GM19395 (cell line): ENCODE results near the gene TNFRSF4.

Experiments
- ATAC-seq: cut with Tn5 transposase; IDR thresholded peaks from one replicate; pipeline ENCODE4 v1.9.1; 2021; ENCODE audit warnings: mild to moderate bottlenecking, moderate library complexity; ENCODE audit not compliant: unreplicated experiment

Gene TNFRSF4

DNA sequence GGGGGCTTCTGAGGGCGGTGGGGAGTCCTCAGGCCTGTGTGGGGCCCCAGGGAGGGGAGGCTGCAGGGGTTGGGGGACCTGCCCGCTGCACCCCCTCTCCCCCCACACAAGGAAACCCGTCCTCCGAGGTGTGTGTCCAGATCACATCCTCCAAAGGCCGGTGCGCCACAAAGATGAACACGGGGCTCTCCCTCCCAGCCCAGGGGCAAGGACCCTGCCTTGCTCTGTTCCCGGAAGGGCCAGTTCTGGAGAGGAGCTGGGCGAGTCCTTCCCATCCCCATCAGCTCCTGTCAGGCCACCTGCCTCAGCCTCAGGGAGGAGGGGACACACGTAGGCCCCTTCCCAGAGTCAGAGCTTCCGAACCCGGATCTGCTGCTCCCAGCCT lies 42.8 kb downstream of the TNFRSF4 start:
- no peak for ATAC-seq

DNA sequence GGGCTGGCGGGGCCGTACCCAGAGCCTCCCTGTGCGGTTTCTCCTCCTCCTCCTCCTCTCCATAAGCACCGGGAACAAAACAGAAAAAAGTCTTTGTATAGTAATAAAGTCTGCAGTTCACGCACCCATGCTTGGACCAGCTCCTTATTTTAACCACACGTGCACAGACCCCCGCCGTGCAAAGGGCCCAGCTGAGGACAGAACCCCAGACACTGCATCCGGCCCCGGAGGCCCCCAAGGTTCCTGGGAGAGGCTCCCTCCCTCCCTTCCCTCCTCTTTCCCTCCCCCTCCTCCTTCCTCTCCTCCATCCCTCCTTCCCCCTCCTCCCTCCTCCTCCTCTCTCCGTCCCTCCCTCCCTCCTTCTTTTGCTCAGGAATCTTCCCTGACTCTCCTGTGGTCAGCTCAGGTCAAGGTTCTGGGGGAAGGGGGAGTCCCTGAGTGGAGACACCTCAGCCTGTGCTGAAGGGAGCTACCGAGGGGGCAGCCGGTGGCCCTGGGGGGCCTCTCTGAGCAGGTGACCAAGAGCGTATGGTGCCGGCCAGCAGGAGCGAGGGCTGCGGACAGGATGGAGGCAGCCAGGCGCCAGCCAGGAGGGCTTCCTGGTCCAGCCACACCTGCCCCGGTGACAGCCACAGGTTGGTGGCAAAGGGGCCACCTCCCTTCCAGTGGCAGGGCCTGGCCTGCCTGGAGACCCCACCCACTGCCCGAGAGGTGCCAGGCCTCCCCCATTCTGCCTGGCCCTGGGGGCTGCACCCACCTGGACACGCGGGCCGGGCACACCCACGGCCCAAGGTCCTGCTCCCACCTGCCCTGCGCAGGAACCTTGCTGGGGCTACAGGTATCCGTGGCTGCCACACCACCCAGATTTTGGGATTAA lies 43.5 kb downstream of the TNFRSF4 start:
- ATAC-seq, result no peak

DNA sequence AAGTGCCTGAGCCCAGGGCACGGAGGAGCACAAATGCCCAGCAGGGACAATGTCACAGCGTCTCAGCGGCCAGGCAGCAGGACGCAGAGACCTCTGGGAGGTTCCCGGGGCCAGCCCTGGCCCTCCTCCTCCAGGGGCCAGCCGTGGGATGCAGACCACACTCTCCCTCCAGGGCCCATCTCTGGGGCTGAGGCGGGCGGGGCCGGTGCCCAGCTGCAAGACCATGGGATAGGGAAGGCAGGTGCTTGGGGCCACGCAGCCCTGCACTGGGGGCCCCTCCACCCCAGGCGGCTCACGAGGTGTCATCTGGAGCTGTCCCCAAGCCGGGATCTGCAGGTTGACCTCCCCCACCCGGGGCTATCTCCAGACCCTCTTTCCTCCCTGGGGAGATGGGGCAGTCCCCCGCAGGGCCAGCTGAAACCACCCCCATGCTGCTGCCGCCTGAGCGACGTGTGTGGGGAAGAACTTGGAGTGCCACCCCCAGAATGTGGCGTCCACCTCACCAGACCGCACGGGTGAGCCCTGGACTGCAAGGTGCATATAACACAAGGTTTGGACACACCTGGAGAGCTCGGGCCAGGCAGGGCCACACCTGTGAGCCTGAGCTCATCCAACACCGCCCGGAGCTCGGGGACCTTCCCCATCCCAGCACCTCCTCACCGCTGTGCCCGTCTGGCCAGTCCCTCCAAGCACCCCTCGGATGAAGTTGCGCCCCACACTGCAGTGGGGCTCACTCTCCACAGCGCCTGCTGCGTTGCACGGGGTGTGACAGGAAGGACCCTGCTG lies 44.3 kb downstream of the TNFRSF4 start:
- ATAC-seq, result no peak

DNA sequence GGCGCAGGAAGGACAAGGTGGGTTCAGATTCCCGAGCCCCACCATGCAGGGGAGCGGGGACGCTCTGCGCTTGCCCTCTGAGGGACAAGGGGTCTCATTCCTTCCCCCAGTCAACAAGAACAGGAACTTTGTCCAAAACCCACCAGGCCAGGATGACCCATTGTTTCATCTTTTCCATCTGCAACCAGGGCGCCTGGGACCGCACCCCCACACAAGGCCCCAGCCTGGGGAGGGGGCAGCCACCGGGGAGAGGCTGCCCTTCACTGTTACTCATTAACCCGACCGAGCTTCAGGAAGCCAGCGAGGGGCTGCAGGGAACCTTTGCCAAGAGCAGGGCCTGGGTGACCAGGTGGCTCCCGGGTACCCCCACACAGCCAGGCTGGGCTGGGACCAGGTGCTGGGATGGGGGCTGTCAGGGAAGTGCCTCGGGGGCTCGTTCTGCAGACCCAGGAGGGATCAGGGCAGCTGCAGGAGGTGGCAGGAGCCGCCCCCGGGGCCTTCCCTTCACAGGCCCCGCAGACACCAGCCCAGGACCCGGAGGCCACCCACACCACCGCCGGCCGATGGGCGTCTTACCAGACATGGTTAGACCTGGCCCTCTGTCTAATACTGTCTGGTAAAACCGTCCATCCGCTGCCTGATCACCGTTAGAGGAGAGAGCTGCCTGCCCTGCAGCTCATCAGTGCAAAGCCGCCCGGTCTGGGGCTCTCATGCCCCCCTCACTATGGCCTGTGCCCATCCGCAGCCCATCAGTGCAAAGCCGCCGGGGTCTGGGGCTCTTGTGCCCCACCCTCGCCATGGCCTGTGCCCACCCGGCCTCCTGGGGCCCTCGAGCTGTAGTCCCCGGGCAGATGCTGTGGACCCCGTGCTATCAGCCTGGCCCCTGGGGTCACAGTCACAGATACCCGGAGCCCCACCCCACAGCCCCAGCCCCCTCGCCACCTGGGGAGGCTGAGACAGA lies 45.2 kb downstream of the TNFRSF4 start:
- no peak for ATAC-seq

DNA sequence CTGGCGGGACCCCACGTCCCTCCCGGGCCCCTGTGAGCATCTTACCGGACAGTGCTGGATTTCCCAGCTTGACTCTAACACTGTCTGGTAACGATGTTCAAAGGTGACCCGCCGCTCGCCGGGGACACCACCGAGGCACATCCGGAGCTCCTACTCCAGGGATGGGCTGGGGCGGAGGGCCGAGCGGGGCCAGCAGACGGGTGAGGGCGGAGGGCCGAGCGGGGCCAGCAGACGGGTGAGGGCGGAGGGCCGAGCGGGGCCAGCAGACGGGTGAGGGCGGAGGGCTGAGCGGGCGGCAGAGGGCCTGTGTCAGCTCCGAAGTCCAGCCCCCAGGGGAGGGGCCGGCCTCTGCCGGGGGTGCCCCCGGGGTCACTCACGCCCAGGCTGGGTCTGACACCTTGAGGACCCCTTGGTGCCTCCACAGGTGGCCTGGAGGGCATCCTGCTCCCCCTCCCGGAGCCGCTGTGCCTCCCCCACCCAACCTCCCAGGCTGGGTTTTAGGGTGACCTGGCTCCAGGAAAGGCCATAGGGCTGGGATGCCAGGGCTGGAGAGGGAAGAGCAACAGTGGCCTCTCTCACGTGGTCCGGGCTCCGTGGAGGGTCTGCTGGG lies 46.0 kb downstream of the TNFRSF4 start:
- no peak for ATAC-seq

DNA sequence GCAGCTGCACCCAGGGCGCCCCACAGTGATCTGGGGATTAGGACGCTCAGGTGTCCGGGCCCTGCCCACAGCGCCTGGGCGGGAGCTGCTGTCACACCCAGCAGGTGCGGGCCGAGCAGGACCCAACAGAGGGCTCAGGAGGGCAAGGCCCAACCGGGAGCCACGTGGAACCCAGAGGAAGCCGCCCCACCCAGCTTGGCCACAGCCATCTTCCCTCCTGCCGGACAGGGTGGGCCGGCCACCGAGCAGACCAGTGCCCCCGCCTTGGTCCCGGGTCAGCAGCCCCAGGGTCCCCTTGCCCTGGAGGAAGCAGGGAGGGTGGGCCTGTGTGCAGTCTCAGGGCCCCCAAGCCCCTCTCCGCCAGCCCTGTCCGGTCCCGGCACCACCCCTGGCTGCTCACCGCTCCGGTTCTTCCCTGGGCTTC lies 46.5 kb downstream of the TNFRSF4 start:
- ATAC-seq, result no peak

DNA sequence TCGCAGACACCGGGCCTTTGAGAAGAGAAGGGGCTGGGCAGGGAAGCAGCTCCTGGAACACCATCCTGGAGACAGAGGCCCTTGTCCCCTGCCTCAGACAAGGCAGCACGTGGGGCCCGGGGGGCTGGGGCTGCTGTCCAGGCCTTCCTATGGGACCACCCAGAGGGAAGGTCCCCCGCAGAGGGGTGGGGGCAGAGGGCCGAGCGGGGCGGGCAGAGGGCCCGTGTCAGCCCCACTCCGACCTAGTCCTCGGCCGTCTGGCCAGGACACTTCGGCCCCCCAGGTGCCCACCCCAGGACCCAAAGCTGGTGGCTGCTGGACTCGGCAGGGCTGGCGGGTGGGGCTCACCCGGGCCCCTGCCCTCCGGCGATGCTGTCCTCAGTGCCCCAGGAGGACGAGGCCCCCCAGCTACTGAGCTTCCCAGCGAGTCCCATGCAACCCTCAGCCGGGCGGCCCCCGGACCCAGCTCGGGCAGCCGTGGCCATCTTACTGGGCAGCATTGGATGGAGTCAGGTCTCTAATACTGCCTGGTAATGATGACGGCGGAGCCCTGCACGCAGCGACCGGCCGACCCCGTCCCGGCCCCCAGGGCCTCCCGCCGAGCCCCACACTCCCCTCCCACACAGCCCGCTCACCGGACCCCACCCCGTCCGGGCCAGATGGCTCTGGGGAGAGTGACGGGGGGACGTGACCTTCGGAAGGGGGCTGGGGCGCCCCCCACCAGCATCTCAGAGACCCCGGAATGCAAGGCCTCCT lies 47.1 kb downstream of the TNFRSF4 start:
- no peak for ATAC-seq

DNA sequence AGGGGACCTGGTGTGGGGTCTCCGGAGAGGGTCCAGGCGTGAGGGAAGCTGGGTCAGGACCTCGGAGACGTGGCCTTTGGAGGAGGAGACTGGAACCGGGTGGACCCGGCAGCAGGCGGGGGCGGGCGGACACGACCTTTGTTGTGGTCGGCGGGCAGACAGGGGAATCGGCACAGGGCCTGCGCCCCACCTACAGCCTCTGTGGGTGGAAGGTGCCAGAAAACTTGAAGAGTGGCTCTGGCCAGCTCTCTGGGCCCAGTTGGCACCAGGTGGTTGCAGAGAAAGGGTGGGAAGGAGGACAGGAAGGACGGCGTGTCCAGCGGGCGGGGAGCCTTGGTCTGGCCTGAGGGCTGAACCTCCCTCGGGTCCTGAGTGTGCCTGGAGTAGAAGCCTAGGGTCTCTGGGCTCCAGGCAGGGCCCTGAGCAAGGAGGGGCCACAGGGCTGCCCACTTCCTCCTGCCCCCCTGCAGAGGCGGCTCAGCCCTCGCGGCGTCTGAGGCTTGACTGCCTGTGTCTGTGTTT lies 48.0 kb downstream of the TNFRSF4 start:
- ATAC-seq, result no peak

DNA sequence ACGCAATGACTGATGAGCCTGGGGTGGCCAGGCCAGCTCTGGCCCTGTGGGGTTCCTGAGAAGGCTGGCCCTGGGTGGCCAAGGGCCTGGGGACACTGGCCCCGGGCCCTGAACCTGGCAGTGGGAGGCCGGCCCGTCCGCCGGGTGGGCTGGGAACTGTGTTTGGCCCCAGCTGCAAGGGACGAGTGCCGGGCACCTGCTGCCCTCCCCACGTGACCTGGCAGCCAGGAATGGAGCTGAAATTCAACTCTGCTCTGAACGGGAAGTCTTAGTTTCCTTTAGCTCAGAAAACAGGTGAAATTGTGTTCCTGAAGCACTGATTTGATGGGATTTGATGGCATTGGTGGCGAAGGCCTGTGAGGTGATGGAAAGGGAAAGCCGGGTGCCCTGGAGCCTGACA lies 48.5 kb downstream of the TNFRSF4 start:
- ATAC-seq, result no peak

DNA sequence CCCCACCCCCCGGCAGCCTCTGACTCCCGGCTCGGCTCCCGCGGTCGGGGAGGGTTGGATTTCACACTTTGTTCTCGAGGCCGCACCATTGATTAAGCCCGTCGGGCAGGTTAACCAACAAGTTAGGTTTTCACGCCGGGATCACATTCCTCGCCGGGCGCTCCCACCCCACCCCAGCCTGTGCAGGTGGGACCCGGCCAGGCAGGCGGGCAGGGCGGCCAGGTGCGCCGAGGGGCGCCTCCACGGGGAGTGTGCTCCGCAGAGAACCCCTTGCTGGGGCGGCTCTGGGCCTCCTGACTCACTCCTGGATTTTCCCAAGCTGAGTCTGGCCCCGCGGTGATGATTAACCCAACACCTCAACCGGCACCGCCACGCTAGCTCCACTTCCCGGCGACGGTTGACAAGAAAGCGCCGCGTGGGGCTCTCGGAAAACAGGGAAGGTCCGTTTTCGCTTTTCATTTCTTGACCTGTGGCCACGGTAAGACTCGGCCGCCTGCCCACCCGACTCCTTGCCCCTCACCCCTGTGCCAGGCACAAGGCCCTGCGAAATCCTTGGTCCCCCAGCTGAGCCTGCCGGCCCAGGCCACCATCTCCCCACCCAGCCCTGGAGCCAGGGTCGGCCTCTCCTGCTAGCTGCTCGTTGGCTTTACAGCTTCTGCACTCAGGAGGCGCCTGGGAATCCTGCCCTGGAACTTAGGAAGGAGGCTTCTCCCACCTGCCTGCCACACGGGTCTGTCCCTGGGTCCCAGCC lies 49.1 kb downstream of the TNFRSF4 start:
- no peak for ATAC-seq

DNA sequence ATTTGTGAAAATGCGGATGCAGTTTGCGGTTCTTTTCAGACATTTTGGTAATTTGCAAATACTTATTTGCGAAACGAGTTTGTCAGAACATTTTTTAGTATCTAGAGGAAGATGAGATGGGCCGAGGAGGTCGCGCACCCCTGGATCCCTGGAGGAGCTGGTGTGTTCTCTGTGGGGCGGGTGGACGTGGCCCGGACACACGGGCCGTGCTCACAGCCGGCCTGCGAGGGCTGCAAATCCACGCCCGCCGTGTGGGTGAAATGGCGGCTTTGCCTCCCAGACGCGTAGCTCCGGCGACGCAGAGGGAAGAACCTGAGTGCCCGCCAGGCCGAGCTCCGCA lies 49.6 kb downstream of the TNFRSF4 start:
- ATAC-seq, result no peak

DNA sequence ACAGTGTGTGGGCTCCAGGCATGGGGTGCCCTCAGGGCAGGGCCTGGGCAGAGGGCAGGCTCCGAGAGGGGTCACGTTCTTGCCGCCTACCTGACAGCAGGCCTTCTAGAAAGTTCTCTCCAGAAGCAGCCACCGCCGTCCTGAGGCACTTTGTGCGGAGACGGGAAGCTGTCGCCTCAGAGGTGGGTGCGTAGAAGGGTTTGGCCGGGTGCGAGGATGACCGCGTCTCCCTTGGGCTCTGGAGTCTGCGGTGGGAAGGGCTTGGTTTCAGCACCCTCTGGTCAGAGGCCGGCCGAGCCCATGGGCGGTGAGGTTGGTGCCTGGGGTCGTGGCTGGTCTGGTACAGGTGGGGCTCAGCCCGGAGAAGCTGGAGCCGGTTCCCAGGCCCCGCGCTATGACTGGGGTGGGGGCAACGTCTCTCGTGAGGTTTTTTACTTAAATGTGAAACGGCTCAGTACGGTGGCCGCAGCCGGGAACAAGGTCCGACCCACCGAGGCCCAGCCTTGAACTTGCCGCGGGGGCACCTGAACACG lies 50.3 kb downstream of the TNFRSF4 start:
- ATAC-seq, result no peak

DNA sequence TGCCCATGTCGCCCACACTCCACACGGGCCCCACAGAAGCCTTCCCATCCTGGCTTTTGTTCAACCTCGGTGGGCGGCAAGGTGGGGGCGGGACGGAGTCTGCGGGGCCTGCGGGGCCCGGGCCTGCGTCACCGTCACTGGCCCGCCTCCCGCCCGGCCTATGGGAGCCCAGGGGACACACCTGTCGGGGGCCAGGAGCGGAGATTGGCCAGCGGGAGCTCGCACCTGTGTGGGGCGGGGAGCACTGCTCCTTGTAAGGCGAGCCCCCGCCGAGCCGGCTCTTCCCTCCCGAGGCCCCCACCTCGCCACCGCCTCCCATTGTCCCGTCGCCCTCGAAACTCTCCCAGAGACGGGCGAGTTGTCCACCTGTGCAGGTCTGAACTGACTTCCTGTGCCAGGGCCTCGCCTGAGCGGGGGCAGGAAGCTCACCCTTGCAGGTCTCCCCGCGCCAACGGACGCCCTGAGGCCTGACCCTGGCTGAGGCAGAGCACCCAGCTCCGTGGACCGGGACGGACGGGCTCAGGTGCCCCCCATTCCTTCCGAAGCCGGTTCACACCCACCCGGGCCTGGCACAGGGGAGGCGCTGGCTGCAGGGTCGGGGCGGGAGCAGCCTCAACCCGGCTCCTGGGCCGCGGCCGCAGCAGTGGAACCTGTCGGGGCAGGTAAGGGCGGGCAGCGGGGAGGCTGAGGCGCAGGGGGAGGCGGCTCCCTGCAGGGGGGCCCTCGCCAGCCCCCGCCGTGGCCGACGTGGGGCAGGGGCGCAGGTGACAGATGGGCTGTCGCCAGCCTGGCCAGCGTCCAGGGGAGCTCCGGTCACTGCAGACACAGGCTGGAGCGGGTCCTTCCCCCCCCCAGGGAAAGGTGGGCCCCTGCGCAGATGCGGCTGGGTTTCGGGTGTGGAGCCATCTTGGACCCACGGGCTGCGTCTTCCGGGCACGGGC lies 51.1 kb downstream of the TNFRSF4 start:
- ATAC-seq, result no peak

DNA sequence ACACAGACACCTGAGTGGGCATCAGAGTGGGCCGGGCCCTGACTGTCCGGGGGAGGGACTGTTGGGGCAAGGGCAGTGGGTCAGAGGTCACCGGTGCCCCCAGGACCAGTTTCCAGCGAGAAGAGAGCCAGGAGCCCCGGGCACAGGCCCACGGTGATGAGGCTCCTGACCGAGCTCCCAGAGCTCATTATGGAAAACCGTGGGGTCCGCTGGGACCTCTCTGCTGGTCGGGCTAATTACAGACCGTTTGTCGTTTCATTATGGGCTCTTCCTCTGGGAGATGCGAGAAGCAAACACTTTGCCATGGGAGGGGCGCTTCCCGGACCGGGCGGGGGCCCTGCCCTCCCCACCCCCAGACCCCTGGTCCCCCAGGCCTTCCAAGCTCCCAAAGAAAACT lies 52.3 kb downstream of the TNFRSF4 start:
- no peak for ATAC-seq
